Activated B cell treated with CpG ODN at 0.5 μM for 24 hours (primary cell): ENCODE measurements around the gene DDX11. TPM values are rescaled to one million over a fixed set of nuclear protein-coding genes. Genes with fewer than 3 reads are reported as not detected.
"Not testable (repeated sequence)": the region's sequence is repeated elsewhere in the genome, so short reads cannot be mapped to it uniquely, and the experiment has no call there.

ENCODE experiments used
- ATAC-seq: fragments of 200-7000 bp; cut with Tn5 transposase; one replicate; pipeline ENCODE4 v1.10.0; 2021; ENCODE audit warnings: low read depth, mild to moderate bottlenecking, moderate library complexity
- CTCF ChIA-PET: fragments of 350-600 bp; sonication (Branson Sonifier 250); formaldehyde crosslinking; loops from one replicate; lab custom pipeline; 2021; ENCODE audit warnings: antibody characterized with exemption; lab: Charles Lee
- POLR2A ChIA-PET: fragments of 350-600 bp; sonication (Branson Sonifier 250); formaldehyde crosslinking; loops from one replicate; lab custom pipeline; 2021; ENCODE audit warnings: antibody characterized with exemption; lab: Charles Lee
- DNase-seq: peaks from one replicate; pipeline ENCODE4 v3.0.0; 2022
- H3K27ac Mint-ChIP-seq: one replicate; pipeline ENCODE4 v1.8.0; 2020; ENCODE audit warnings: mixed read lengths
- H3K27me3 Mint-ChIP-seq: one replicate; pipeline ENCODE4 v1.8.0; 2021; ENCODE audit warnings: mixed read lengths
- H3K36me3 Mint-ChIP-seq: one replicate; pipeline ENCODE4 v1.8.0; 2021; ENCODE audit warnings: low read depth, mixed read lengths
- H3K4me1 Mint-ChIP-seq: one replicate; pipeline ENCODE4 v1.8.0; 2021; ENCODE audit warnings: mixed read lengths
- H3K4me3 Mint-ChIP-seq: one replicate; pipeline ENCODE4 v1.8.0; 2020; ENCODE audit warnings: mild to moderate bottlenecking, mixed read lengths
- H3K9me3 Mint-ChIP-seq: one replicate; pipeline ENCODE4 v1.8.0; 2020; ENCODE audit warnings: mixed read lengths
- CTCF ChIP-seq: fragments of 200-600 bp; IDR thresholded peaks from one replicate; pipeline ENCODE4 v1.8.0; 2022; ENCODE audit warnings: antibody characterized with exemption, mild to moderate bottlenecking
- intact Hi-C: fragments of 100-400 bp; cut with micrococcal nuclease; formaldehyde crosslinking; loops from one replicate; pipeline ENCODE4 v1.15.1; 2024
- total RNA-seq: library from RNA; stranded (reverse); gene quantifications from 2 replicates; pipeline ENCODE4 v1.2.3, GENCODE V29; 2022

Gene DDX11
- total RNA-seq, 1 donor from 2014 or later, result 62.2 TPM

- CTCF ChIA-PET, result no interaction called here
- Mint-ChIP-seq H3K36me3 (peaks cover 9% of the 10 kb centered on the region), H3K27ac (no peak overlapping the region)
Measured at GRCh38 chr12:31105668-31106067, 32.0 kb downstream of the DDX11 start.

GRCh38 chr12:31106101-31106803, 32.6 kb downstream of the DDX11 start:
- H3K4me1 Mint-ChIP-seq, result no peaks in the 10 kb centered on the region

More at GRCh38 chr12:31105668-31106067, 32.0 kb downstream of the DDX11 start:
- Mint-ChIP-seq H3K9me3 (no peaks in the 10 kb centered on the region), H3K4me3 (no peak overlapping the region), H3K27me3 (no peaks in the 10 kb centered on the region), H3K4me1 (peaks cover 2% of the 10 kb centered on the region)
- POLR2A ChIA-PET, result no interaction called here
- TF ChIP-seq CTCF, result no peak
- intact Hi-C loops, result no loop called here
- ATAC-seq (no peak), DNase-seq (no peak)

GRCh38 chr12:31109773-31110172, 36.1 kb downstream of the DDX11 start:
- DNase-seq, H3K4me1 Mint-ChIP-seq, CTCF ChIA-PET, H3K4me3 Mint-ChIP-seq, ATAC-seq, H3K27ac Mint-ChIP-seq, H3K9me3 Mint-ChIP-seq, H3K36me3 Mint-ChIP-seq, POLR2A ChIA-PET, H3K27me3 Mint-ChIP-seq: not testable (repeated sequence)
- intact Hi-C loops, result loop anchor here (10.0 kb wide), 2 partner anchors 255 to 1565 kb away; partner anchors contain the start of gene DNM1L

More at GRCh38 chr12:31106101-31106803, 32.6 kb downstream of the DDX11 start:
- ATAC-seq (no peak), DNase-seq (no peak)
- H3K36me3 Mint-ChIP-seq, result peaks cover 9% of the 10 kb centered on the region
- H3K9me3 Mint-ChIP-seq, result no peaks in the 10 kb centered on the region
- no peaks in the 10 kb centered on the region for H3K27me3 Mint-ChIP-seq
- intact Hi-C loops, result no loop called here
- CTCF ChIA-PET, result no interaction called here
- H3K27ac Mint-ChIP-seq, result no peak overlapping the region
- H3K4me3 Mint-ChIP-seq, result no peak overlapping the region
- POLR2A ChIA-PET, result no interaction called here
- no peak for TF ChIP-seq CTCF

- H3K9me3 Mint-ChIP-seq, H3K4me3 Mint-ChIP-seq, H3K27ac Mint-ChIP-seq, H3K4me1 Mint-ChIP-seq, CTCF ChIA-PET, H3K27me3 Mint-ChIP-seq, POLR2A ChIA-PET, DNase-seq, H3K36me3 Mint-ChIP-seq, ATAC-seq: not testable (repeated sequence)
- intact Hi-C loops, result loop anchor here (10.0 kb wide), 2 partner anchors 255 to 1565 kb away; partner anchors contain the start of gene DNM1L
Measured at GRCh38 chr12:31110263-31110662, 36.6 kb downstream of the DDX11 start.

- H3K27ac Mint-ChIP-seq, H3K4me1 Mint-ChIP-seq, H3K36me3 Mint-ChIP-seq, CTCF ChIA-PET, ATAC-seq, DNase-seq, H3K27me3 Mint-ChIP-seq, H3K4me3 Mint-ChIP-seq, POLR2A ChIA-PET, H3K9me3 Mint-ChIP-seq: not testable (repeated sequence)
- intact Hi-C loops, result loop anchor here (10.0 kb wide), 2 partner anchors 250 to 1560 kb away; partner anchors contain the start of gene DNM1L
Measured at GRCh38 chr12:31115092-31115601, 41.5 kb downstream of the DDX11 start.

- H3K36me3 Mint-ChIP-seq, DNase-seq, H3K9me3 Mint-ChIP-seq, H3K27me3 Mint-ChIP-seq, ATAC-seq, H3K4me1 Mint-ChIP-seq, POLR2A ChIA-PET, H3K27ac Mint-ChIP-seq: not testable (repeated sequence)
- CTCF ChIA-PET, result interaction anchor here (1.6 kb wide), 1 partner anchor 155 kb away, joined by 5 read pairs; no protein-coding TSS in a partner anchor
- intact Hi-C loops, result loop anchor here (1.0 to 10.0 kb wide), 4 partner anchors 121 to 1558 kb away; partner anchors contain the start of gene DNM1L
- H3K4me3 Mint-ChIP-seq, result peak overlapping the region; percentile 79
Measured at GRCh38 chr12:31116846-31117202, 43.2 kb downstream of the DDX11 start.
